H9 (cell line): ENCODE results near the gene PPP1R9A. TPM values are rescaled to one million over a fixed set of nuclear protein-coding genes. Genes with fewer than 3 reads are reported as not detected.

ENCODE experiments used
- DNase-seq: peaks from one replicate; pipeline ENCODE4 v3.0.0-alpha.2; 2017
- H2AFZ ChIP-seq: one replicate; pipeline ENCODE4 v1.6.1; 2013; ENCODE audit warnings: mild to moderate bottlenecking, low read length, control low read depth, moderate library complexity
- H2AK5ac ChIP-seq: 2 replicates; pipeline ENCODE4 v1.6.1; 2013; ENCODE audit warnings: low read length, control low read depth, mixed read lengths; ENCODE audit not compliant: insufficient read length
- H2BK120ac ChIP-seq: one replicate; pipeline ENCODE4 v1.6.1; 2013; ENCODE audit warnings: low read depth, mild to moderate bottlenecking, low read length, control low read depth, inconsistent platforms; ENCODE audit not compliant: poor library complexity, severe bottlenecking
- H2BK12ac ChIP-seq: 2 replicates; pipeline ENCODE4 v1.6.1; 2013; ENCODE audit warnings: low read length, control low read depth, mixed read lengths, low read depth; ENCODE audit not compliant: insufficient read length
- H2BK15ac ChIP-seq: 2 replicates; pipeline ENCODE4 v1.6.1; 2013; ENCODE audit warnings: low read depth, low read length, control low read depth
- H2BK20ac ChIP-seq: one replicate; pipeline ENCODE4 v1.6.1; 2013; ENCODE audit warnings: low read depth, mild to moderate bottlenecking, low read length, control low read depth, inconsistent platforms; ENCODE audit not compliant: poor library complexity, severe bottlenecking
- H2BK5ac ChIP-seq: 2 replicates; pipeline ENCODE4 v1.6.1; 2013; ENCODE audit warnings: low read length, control low read depth, mixed read lengths; ENCODE audit not compliant: insufficient read length
- H3K14ac ChIP-seq: 2 replicates; pipeline ENCODE4 v1.6.1; 2013; ENCODE audit warnings: low read length, control low read depth; ENCODE audit not compliant: insufficient read depth
- H3K18ac ChIP-seq: 2 replicates; pipeline ENCODE4 v1.6.1; 2013; ENCODE audit warnings: low read depth, mild to moderate bottlenecking, mixed read lengths, low read length, control low read depth; ENCODE audit not compliant: insufficient read length
- H3K23ac ChIP-seq: 2 replicates; pipeline ENCODE4 v1.6.1; 2013; ENCODE audit warnings: low read length, control low read depth, mixed read lengths, low read depth; ENCODE audit not compliant: insufficient read length
- H3K23me2 ChIP-seq: 2 replicates; pipeline ENCODE4 v1.6.1; 2013; ENCODE audit warnings: low read depth, mild to moderate bottlenecking, mixed read lengths, low read length, control low read depth; ENCODE audit not compliant: insufficient read length, poor library complexity, severe bottlenecking
- H3K27ac ChIP-seq: 2 replicates; pipeline ENCODE4 v1.5.1; 2013; ENCODE audit warnings: low read length, control low read depth, mixed read lengths, low read depth; ENCODE audit not compliant: insufficient read length
- H3K27me3 ChIP-seq: 2 replicates; pipeline ENCODE4 v1.6.1; 2013; ENCODE audit warnings: low read length, control low read depth, inconsistent platforms; ENCODE audit not compliant: insufficient read depth
- H3K4ac ChIP-seq: 2 replicates; pipeline ENCODE4 v1.6.1; 2013; ENCODE audit warnings: low read depth, mild to moderate bottlenecking, control low read depth, inconsistent platforms, low read length, moderate library complexity
- H3K4me1 ChIP-seq: 2 replicates; pipeline ENCODE4 v1.6.1; 2013; ENCODE audit warnings: low read length, control low read depth, inconsistent platforms; ENCODE audit not compliant: insufficient read depth
- H3K4me2 ChIP-seq: 2 replicates; pipeline ENCODE4 v1.6.1; 2013; ENCODE audit warnings: low read length, control low read depth, mixed read lengths; ENCODE audit not compliant: insufficient read length, insufficient read depth
- H3K56ac ChIP-seq: 2 replicates; pipeline ENCODE4 v1.6.1; 2013; ENCODE audit warnings: low read depth, mild to moderate bottlenecking, mixed read lengths, low read length, control low read depth; ENCODE audit not compliant: insufficient read length
- H3K79me1 ChIP-seq: 2 replicates; pipeline ENCODE4 v1.6.1; 2013; ENCODE audit warnings: low read depth, mild to moderate bottlenecking, moderate library complexity, low read length, control low read depth, inconsistent platforms; ENCODE audit not compliant: insufficient read depth, poor library complexity, severe bottlenecking
- H3K79me2 ChIP-seq: 2 replicates; pipeline ENCODE4 v1.6.1; 2013; ENCODE audit warnings: low read length, control low read depth, inconsistent platforms; ENCODE audit not compliant: insufficient read depth
- H3K9ac ChIP-seq: 2 replicates; pipeline ENCODE4 v1.6.1; 2013; ENCODE audit warnings: low read length, control low read depth, mixed read lengths; ENCODE audit not compliant: insufficient read length; ENCODE audit errors: extremely low read depth
- H3K9me3 ChIP-seq: one replicate; pipeline ENCODE4 v1.6.1; 2013; ENCODE audit warnings: low read depth, low read length, inconsistent platforms; ENCODE audit not compliant: control insufficient read depth
- H3T11ph ChIP-seq: one replicate; pipeline ENCODE4 v1.6.1; 2013; ENCODE audit warnings: mild to moderate bottlenecking, low read length, control low read depth, inconsistent platforms
- H4K20me1 ChIP-seq: one replicate; pipeline ENCODE4 v1.6.1; 2013; ENCODE audit not compliant: control insufficient read depth, insufficient read length, insufficient read depth
- H4K5ac ChIP-seq: 2 replicates; pipeline ENCODE4 v1.6.1; 2013; ENCODE audit warnings: low read depth, mild to moderate bottlenecking, mixed read lengths, low read length, control low read depth; ENCODE audit not compliant: insufficient read length
- H4K8ac ChIP-seq: replicated peaks from 2 replicates; pipeline ENCODE4 v1.6.1; 2013; ENCODE audit warnings: low read length, control low read depth, mixed read lengths, low read depth; ENCODE audit not compliant: insufficient read length
- H4K91ac ChIP-seq: 2 replicates; pipeline ENCODE4 v1.6.1; 2013; ENCODE audit warnings: low read depth, mild to moderate bottlenecking, moderate library complexity, mixed read lengths, low read length, control low read depth; ENCODE audit not compliant: insufficient read length
- H3K27ac Mint-ChIP-seq, 3 experiments: 2 replicates in 2 of 3; 3 replicates in 1 of 3; pipeline ENCODE4 v1.8.0; 2020 to 2021; ENCODE audit warnings: mixed read lengths in 3 of 3, mild to moderate bottlenecking in 1 of 3, moderate library complexity in 1 of 3
- H3K27me3 Mint-ChIP-seq: 2 replicates; pipeline ENCODE4 v1.8.0; 2021; ENCODE audit warnings: low read depth, mild to moderate bottlenecking, moderate library complexity, mixed read lengths
- H3K36me3 Mint-ChIP-seq, 3 experiments: 2 replicates in 2 of 3; 3 replicates in 1 of 3; pipeline ENCODE4 v1.8.0; 2020 to 2021; ENCODE audit warnings: low read depth in 3 of 3, mixed read lengths in 3 of 3; ENCODE audit not compliant: insufficient read depth in 1 of 3
- H3K4me1 Mint-ChIP-seq, 2 experiments: 2 replicates each; pipeline ENCODE4 v1.8.0; 2020; ENCODE audit warnings: mixed read lengths in 2 of 2
- H3K4me3 Mint-ChIP-seq, 2 experiments: 2 replicates in 1 of 2; 3 replicates in 1 of 2; pipeline ENCODE4 v1.8.0; 2020 to 2021; ENCODE audit warnings: mild to moderate bottlenecking in 2 of 2, mixed read lengths in 2 of 2, moderate library complexity in 1 of 2
- H3K9me3 Mint-ChIP-seq, 2 experiments: 2 replicates in 1 of 2; 3 replicates in 1 of 2; pipeline ENCODE4 v1.8.0; 2020; ENCODE audit warnings: mild to moderate bottlenecking in 2 of 2, mixed read lengths in 2 of 2, moderate library complexity in 1 of 2
- WGBS: extraction: QIAGEN DNeasy Blood & Tissue Kit; methylation state at CpG from one replicate; pipeline ENCODE4 v1.1.7; 2013; ENCODE audit warnings: missing lambda C conversion rate, low lambda C conversion rate, mixed read lengths; ENCODE audit not compliant: insufficient read length; ENCODE audit errors: extremely low coverage; 5-methylcytosine and 5-hydroxymethylcytosine counted together
- total RNA-seq: library from RNA; stranded (reverse); gene quantifications from 2 replicates; pipeline ENCODE4 v1.2.1, GENCODE V29; 2021
- TF ChIP-seq, protein P1 (sequence below): fragments of 200-600 bp; sonication (generic); conservative IDR thresholded peaks from 3 replicates; pipeline ENCODE4 v1.8.0; 2021; ENCODE audit warnings: antibody characterized with exemption, mild to moderate bottlenecking

PPP1R9A gene
- total RNA-seq, 1 experiment from 2014 or later, result 17.0 TPM

DNA sequence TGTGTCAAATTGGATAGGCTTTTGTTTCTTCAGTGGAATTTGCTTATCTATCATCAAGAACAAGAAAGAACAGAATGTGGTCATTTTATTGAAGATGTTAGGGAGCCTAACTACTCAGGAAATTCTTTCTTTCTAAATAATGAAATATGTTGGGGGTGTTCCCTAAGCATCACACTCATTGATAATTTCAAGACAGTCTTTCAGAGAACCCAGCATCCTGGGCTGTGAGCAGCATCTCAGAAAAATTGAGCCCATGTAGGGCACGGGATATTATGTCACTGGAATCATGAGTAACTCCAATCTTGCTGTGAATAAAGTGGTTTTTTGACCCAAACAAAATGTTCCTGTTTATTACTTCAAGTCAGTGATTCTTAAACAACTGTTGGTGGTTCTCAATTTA is 389.6 kb downstream of the PPP1R9A start:
- Histone ChIP-seq H3K4ac (no peak overlapping the region), H2BK120ac (no peak overlapping the region), H2AK5ac (no peak overlapping the region), H3K27me3 (no peaks in the 10 kb centered on the region), H3K23me2 (no peaks in the 10 kb centered on the region), H3K56ac (no peak overlapping the region), H3K14ac (no peak overlapping the region), H3K4me2 (no peak overlapping the region), H2AFZ (no peak overlapping the region), H2BK20ac (no peak overlapping the region), H2BK12ac (no peak overlapping the region), H3K9me3 (no peaks in the 10 kb centered on the region), H3K79me1 (no peaks in the 10 kb centered on the region), H3K27ac (no peak overlapping the region), H4K91ac (no peak overlapping the region), H4K5ac (no peak overlapping the region), H2BK5ac (no peak overlapping the region), H4K20me1 (no peaks in the 10 kb centered on the region), H3K18ac (no peak overlapping the region), H2BK15ac (no peak overlapping the region), H4K8ac (no peak overlapping the region), H3K9ac (no peak overlapping the region), H3T11ph (no peak overlapping the region), H3K23ac (no peak overlapping the region), H3K79me2 (no peaks in the 10 kb centered on the region), H3K4me1 (no peaks in the 10 kb centered on the region)
- no peaks in the 10 kb centered on the region for H3K36me3 Mint-ChIP-seq
- no peak overlapping the region for H3K27ac Mint-ChIP-seq
- H3K4me3 Mint-ChIP-seq, result no peak overlapping the region
- H3K27me3 Mint-ChIP-seq, result no peaks in the 10 kb centered on the region
- no peaks in the 10 kb centered on the region for H3K9me3 Mint-ChIP-seq
- TF ChIP-seq, protein P1, sequence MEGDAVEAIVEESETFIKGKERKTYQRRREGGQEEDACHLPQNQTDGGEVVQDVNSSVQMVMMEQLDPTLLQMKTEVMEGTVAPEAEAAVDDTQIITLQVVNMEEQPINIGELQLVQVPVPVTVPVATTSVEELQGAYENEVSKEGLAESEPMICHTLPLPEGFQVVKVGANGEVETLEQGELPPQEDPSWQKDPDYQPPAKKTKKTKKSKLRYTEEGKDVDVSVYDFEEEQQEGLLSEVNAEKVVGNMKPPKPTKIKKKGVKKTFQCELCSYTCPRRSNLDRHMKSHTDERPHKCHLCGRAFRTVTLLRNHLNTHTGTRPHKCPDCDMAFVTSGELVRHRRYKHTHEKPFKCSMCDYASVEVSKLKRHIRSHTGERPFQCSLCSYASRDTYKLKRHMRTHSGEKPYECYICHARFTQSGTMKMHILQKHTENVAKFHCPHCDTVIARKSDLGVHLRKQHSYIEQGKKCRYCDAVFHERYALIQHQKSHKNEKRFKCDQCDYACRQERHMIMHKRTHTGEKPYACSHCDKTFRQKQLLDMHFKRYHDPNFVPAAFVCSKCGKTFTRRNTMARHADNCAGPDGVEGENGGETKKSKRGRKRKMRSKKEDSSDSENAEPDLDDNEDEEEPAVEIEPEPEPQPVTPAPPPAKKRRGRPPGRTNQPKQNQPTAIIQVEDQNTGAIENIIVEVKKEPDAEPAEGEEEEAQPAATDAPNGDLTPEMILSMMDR, result no peak
- H3K4me1 Mint-ChIP-seq, result peaks cover 0 to 8% of the 10 kb centered on the region in 2 experiments; a peak in 2 of 4 replicates
- WGBS, result no CpG with 5 or more reads among the region's 1 CpG
- no peak for DNase-seq
